ENCODE data around the gene CNNM3. TPM values are rescaled to one million over a fixed set of nuclear protein-coding genes. Genes with fewer than 3 reads are reported as not detected.

The CNNM3 gene
- polyA plus RNA-seq = 3.5 TPM

GRCh38 chr2:96816127-96816835 is at the start of gene CNNM3:
CNNM3 (plus strand) TSS chr2:96816268; CDS start chr2:96816278, 10 bp downstream.
- peak within 1 kb of the TSS; percentile 77 to 95 (median 80) for H3K27ac Mint-ChIP-seq
- no peaks in the 10 kb centered on the region for H3K36me3 Mint-ChIP-seq
- H3K27me3 Mint-ChIP-seq = peaks cover 1% of the 10 kb centered on the region
- H3K4me3 Mint-ChIP-seq = peak within 1 kb of the TSS; percentile 92 to 96 (median 96)
- peaks cover 42 to 58% (median 44%) of the 10 kb centered on the region in 3 donors for H3K4me1 Mint-ChIP-seq
- H3K9me3 Mint-ChIP-seq = no peaks in the 10 kb centered on the region

DNA sequence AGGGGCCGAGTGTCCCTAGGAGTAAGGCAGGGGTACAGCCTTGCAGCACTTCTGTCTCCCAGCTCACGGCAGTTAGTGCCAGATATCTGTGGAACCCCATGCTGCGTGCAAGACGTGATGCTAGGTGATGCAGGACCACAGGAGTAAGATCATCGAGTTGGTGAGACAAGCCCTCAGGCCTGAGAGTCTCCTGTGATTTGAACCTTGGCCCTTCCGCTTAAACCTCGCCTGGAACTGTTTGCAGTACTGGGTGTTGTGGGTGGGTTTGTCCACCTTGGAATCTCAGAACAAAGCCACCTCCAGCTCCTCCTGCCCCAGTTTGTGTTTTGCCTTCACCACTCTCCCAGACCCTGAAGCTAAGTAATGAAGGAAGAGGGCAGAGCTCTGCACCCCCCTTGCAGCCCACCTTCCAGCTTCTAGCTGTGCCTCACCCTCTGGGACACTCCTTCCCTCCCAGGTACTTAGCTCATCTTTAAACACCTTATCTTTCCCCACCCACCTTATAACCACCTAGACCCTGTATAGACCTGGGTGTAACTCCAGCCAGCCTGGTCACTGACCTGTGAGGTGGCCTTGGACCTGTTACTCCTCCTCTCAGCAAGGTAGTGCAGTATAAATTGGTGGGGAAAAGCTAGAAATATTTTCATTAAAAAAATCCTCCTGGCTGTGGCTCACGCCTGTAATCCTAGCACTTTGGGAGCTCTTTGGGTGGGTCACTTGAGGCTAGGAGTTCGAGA is 48.8 kb upstream of the CNNM3 start:
- peak overlapping the region; percentile 85 to 94 (median 89) for H3K27ac Mint-ChIP-seq
- no peaks in the 10 kb centered on the region for H3K9me3 Mint-ChIP-seq
- H3K27me3 Mint-ChIP-seq = no peaks in the 10 kb centered on the region
- peak overlapping the region; percentile 75 to 95 (median 78) for H3K4me3 Mint-ChIP-seq
- H3K4me1 Mint-ChIP-seq = peaks cover 33 to 61% (median 47%) of the 10 kb centered on the region in 3 donors
- peaks cover 8% of the 10 kb centered on the region for H3K36me3 Mint-ChIP-seq

GRCh38 chr2:96768083-96768561 is 47.9 kb upstream of the CNNM3 start:
- Mint-ChIP-seq H3K4me1 (peaks cover 31 to 60% (median 45%) of the 10 kb centered on the region in 3 donors), H3K27ac (peak overlapping the region; percentile 85 to 94 (median 89)), H3K36me3 (peaks cover 8% of the 10 kb centered on the region), H3K27me3 (no peaks in the 10 kb centered on the region), H3K4me3 (peak overlapping the region; percentile 75 to 95 (median 78)), H3K9me3 (no peaks in the 10 kb centered on the region)

GRCh38 chr2:96769814-96770213 is 46.3 kb upstream of the CNNM3 start:
- Mint-ChIP-seq H3K4me1 (peaks cover 26 to 59% (median 42%) of the 10 kb centered on the region in 3 donors), H3K36me3 (peaks cover 8% of the 10 kb centered on the region), H3K4me3 (peak overlapping the region in 1 of 4 donors; percentile 46), H3K9me3 (no peaks in the 10 kb centered on the region), H3K27ac (peak overlapping the region; percentile 52 to 82 (median 67)), H3K27me3 (no peaks in the 10 kb centered on the region)

GRCh38 chr2:96770442-96771202 is 45.4 kb upstream of the CNNM3 start:
- Mint-ChIP-seq H3K27me3 (no peaks in the 10 kb centered on the region), H3K9me3 (no peaks in the 10 kb centered on the region), H3K27ac (peak overlapping the region; percentile 52 to 82 (median 67)), H3K4me1 (peaks cover 33 to 61% (median 45%) of the 10 kb centered on the region in 3 donors), H3K36me3 (peaks cover 8% of the 10 kb centered on the region), H3K4me3 (peak overlapping the region in 2 of 4 donors; percentile 23 to 46)

GRCh38 chr2:96771796-96772618 is 44.1 kb upstream of the CNNM3 start:
- H3K36me3 Mint-ChIP-seq = peaks cover 3% of the 10 kb centered on the region

GRCh38 chr2:96772903-96773671 is 43.0 kb upstream of the CNNM3 start:
- Mint-ChIP-seq H3K4me1 (peaks cover 22 to 47% (median 28%) of the 10 kb centered on the region in 3 donors), H3K36me3 (peaks cover 3% of the 10 kb centered on the region), H3K27ac (peak overlapping the region; percentile 4 to 95 (median 90)), H3K27me3 (no peaks in the 10 kb centered on the region), H3K4me3 (peak overlapping the region; percentile 41 to 82 (median 68)), H3K9me3 (no peaks in the 10 kb centered on the region)

More at GRCh38 chr2:96771796-96772618, 44.1 kb upstream of the CNNM3 start:
- Mint-ChIP-seq H3K4me1 (peaks cover 30 to 55% (median 36%) of the 10 kb centered on the region in 3 donors), H3K27ac (peak overlapping the region in 2 of 3 donors; percentile 4 to 83), H3K27me3 (no peaks in the 10 kb centered on the region), H3K9me3 (no peaks in the 10 kb centered on the region), H3K4me3 (peak overlapping the region in 2 of 4 donors; percentile 13 to 61)

DNA sequence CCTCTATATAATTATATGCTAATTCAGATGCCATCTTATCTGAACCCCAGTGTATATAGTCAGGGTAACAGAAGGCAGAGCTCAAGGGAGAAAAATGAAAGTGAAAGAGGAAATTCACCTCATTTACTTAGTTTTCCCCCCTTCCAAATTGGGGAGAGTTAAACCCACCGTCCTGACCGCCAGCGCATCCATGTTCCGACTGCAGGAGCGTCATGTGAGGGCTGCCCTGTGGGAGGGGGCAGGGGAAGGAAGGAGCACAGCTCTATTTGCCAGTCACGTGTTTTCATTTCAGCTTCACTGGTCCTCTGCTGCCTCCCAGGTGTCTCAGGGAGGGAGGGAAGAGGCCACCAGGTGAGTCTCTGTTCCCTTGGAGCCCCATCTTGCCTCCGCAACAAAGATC is 42.1 kb upstream of the CNNM3 start:
- no peaks in the 10 kb centered on the region for H3K9me3 Mint-ChIP-seq
- H3K4me1 Mint-ChIP-seq = peaks cover 17 to 40% (median 24%) of the 10 kb centered on the region in 3 donors
- peak overlapping the region; percentile 41 to 99 (median 90) for H3K4me3 Mint-ChIP-seq
- H3K27ac Mint-ChIP-seq = peak overlapping the region; percentile 38 to 97 (median 90)
- no peaks in the 10 kb centered on the region for H3K36me3 Mint-ChIP-seq
- no peaks in the 10 kb centered on the region for H3K27me3 Mint-ChIP-seq

GRCh38 chr2:96775160-96775559 is 40.9 kb upstream of the CNNM3 start:
- peak overlapping the region in 1 of 3 donors; percentile 85 for H3K27ac Mint-ChIP-seq

DNA sequence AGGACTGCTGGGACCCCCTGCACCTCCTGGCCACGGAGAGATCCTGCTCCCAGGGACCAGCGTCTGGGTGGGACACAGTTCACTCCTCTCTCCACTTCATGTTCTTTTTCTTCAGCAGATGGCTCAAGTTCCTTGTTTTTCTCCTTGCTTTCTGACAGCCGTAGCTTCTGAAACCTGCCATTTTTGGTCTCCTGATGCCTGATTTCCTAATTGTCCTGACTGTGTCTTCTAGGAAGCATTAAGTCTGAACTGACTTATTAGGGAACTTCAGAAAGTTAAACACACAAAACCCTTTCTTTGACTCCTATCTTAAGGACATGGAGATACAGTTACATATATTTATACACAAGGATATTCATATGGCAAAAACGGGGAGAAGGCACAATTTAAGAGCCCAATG is 32.7 kb upstream of the CNNM3 start:
- Mint-ChIP-seq H3K4me3 (no peak overlapping the region), H3K36me3 (peaks cover 2% of the 10 kb centered on the region), H3K27me3 (no peaks in the 10 kb centered on the region), H3K4me1 (peaks cover 2 to 9% (median 3%) of the 10 kb centered on the region in 3 donors), H3K27ac (no peak overlapping the region), H3K9me3 (no peaks in the 10 kb centered on the region)

More at GRCh38 chr2:96775160-96775559, 40.9 kb upstream of the CNNM3 start:
- Mint-ChIP-seq H3K4me3 (peak overlapping the region in 2 of 4 donors; percentile 39 to 73), H3K9me3 (no peaks in the 10 kb centered on the region), H3K27me3 (no peaks in the 10 kb centered on the region), H3K36me3 (peaks cover 2% of the 10 kb centered on the region), H3K4me1 (peaks cover 17 to 33% (median 24%) of the 10 kb centered on the region in 3 donors)

DNA sequence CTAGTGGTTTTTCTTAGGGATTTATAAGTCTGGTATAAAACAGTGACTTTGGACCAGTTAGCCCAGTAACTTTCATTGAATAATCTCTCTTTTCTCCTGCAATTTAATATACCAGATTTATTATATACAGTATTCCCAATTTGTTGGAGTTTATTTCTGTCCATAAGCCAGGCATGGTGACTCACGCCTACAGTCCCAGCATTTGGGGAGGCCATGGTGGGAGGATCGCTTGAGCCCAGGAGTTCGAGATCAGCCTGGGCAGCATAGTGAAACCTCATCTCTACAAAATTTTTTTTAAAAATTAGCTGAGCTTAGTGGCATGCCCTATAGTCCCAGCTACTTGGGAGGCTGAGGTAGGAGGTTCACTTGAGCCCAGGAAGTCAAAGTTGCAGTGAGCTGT is 28.7 kb upstream of the CNNM3 start:
- no peak overlapping the region for H3K4me3 Mint-ChIP-seq

DNA sequence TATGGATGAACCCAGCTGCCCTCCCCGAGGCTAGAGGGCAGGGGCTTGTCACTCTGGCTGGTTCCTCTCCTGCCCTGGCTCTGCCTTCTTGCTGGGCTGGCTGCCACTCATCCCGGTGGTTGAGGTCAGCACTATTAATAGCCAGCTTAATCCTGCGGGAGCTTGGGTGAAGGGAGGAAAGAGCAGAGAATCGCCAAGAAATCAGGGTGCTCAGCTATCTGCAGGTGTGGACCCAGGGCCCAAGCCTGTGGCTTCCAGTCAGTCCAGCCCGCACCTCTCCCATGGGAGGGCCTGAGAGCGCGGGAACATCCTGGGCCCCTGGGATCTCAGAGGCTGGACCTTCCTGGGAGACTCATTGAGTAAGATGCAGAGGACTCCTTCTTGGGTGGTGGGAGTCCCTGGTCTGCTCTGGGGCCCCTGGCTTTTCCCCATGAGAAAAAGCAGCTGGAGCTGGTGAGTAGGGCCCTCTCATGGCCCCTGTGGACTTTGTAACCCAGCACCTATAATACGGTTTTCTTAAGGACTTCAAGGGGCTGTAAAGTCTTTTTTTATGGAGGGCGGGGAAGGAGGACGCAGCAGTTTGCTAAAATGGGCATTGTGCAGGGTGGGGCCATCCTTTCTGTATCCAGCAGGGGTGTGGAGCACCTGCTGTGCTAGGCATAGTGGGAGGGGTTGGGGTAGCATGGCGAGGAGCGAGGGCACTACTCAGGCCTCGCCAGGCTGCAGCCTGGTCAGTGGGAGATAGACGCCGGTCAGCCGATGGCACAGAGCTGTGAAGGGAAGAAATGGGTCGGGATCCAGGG is 27.4 kb upstream of the CNNM3 start:
- Mint-ChIP-seq H3K4me3 (no peak overlapping the region), H3K36me3 (peaks cover 2% of the 10 kb centered on the region), H3K27me3 (no peaks in the 10 kb centered on the region), H3K27ac (no peak overlapping the region), H3K9me3 (no peaks in the 10 kb centered on the region), H3K4me1 (peaks cover 4 to 6% (median 5%) of the 10 kb centered on the region in 3 donors)

More for the DNA sequence above, 28.7 kb upstream of the CNNM3 start:
- Mint-ChIP-seq H3K4me1 (peaks cover 2 to 9% (median 7%) of the 10 kb centered on the region in 3 donors), H3K36me3 (no peaks in the 10 kb centered on the region), H3K27ac (no peak overlapping the region), H3K9me3 (no peaks in the 10 kb centered on the region), H3K27me3 (no peaks in the 10 kb centered on the region)

Measured in IgD-negative memory B cell (primary cell).